GM21529 (cell line): ENCODE data around the gene ITM2C.

ENCODE experiments used
- ATAC-seq: cut with Tn5 transposase; IDR thresholded peaks from one replicate; pipeline ENCODE4 v1.9.1; 2021; ENCODE audit not compliant: unreplicated experiment

The ITM2C gene

DNA sequence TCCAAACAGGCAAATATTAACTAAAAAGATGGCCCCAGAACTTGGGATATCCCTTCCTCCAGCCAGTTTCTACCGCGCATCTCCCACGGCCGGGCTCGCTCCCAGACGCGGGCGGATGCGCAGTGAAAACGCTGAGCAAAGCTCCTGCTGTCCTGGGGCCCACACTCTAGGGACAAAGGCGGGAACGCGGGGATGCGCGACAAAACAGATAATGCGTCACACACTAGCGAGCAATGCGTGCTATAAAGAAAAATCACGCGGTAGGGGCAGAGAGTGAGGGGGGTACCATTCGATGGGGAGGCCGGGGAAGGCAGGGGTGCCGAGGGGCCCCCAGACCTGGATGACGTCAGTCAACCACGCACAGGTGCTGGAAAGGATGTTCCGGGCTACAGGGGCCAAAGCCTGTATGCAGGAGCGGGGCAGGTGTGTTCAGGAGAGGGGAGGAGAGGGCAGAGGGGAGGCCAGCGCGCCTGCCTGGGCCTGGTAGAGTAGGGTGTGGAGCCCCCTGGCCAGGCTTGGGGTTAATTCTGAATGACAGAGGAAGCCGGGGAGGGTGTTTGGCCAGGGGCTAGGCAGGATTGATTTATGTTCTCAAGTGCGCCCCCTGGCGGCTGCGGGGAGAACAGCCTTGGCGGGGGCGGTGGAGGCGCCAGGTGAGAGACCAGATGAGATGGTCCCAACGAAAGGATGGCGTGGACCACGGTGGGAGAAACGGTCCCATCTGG, 14.9 kb upstream of the ITM2C start:
- peak; percentile 56 for ATAC-seq

DNA sequence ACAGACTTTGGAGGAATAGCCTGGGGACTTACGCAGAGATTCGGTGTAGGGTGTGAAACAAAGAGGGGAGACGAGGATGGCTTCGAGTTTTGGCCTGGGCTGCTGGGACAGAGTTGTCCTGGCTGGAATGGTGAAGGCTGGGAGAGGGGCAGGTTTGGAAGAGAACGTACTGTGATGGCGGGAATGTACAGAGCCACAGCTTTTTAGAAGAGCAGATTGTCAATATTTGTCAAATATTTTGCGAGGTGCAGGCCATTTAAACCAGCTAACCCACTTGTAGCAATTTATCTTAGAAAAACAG, 14.4 kb upstream of the ITM2C start:
- no peak for ATAC-seq

DNA sequence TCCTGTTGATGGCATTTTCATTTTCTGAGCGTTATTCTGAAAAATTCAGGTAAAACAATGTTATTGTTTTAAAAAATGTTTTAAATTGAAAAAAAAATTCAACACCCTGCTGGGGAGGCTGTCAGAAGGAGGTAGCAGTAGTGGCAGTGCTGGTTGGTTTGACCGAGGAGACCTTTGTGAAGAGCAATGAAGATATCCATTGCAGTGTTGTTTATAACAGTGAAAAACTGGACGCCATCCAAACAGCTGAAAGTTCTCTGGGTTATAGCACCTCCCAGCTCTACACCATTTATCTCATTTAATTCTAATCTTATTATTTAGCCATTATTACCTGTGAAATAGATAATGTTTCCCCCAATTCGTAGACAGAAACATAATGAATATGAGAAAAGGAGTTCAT, 12.6 kb upstream of the ITM2C start:
- ATAC-seq: no peak

DNA sequence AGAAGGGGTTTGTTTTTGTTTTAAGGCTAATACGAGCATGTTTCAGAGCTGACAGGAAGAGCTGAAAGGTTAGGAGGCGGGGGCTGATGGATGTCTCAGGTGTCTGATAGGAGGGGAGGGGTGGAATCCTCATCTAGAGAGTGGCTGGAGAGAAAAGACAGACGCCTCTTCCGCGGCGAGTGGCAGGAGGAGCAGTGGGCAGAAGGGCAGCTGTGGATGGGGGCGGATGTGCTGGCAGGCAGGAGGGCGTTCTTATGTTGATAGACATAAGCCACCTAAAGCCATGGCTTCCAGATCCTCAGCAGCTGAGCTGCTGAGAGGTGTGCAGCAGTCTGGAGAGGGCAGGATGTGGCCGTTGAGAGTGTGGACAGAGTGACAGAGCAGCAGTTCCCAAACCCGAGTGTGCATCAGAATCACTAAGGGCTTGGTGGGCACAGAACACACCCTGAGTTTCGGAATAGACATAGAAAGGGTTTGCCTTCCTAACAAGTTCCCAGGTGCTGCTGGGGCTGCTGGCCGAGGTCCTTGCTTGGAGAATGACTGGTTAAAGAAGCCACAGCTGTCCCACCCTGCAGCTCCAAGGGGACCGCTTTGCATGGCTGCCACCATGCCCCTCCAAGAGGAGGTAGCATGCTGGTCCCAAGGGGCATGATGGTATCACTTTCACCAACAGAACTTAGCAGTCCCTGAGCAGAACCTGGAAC, 3.0 kb upstream of the ITM2C start:
- no peak for ATAC-seq

DNA sequence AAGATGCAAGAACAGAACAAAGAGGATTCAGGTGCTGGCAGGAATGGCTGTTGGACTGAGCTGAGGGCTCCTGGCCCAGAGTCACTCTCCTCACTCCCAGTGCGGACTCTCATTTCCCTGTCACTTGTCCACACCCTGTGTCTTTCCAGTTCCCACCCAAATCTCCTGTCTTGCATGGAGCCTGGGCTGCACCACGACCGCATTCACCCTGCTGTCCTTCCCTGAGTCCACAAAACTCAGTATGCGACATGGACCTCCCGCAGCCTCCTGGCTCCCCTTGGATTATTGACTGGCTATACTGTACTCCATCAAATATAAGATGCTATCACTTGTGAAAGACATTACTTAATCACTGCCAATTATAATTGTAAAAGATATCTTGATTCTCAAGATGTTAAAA, 2.5 kb upstream of the ITM2C start:
- ATAC-seq: no peak

DNA sequence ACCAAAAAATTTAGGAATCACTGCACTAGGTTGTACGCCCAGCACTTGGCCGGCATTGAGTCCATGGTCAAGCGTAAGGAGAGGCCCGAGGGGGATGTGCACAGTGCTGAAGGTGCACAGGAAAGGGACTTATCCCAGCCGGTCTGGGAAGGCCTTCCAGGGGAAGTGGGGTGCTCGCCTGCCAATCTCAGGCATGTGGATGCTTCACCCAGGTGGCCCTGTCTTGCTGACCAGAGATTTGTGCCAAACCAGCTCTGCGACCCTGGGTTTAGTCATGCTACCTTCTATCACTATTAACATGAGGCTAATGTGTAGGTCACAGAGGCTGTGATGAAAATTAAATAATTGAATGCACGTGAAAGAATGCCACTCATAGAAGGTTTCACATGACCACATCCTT, 1.7 kb upstream of the ITM2C start:
- no peak for ATAC-seq

DNA sequence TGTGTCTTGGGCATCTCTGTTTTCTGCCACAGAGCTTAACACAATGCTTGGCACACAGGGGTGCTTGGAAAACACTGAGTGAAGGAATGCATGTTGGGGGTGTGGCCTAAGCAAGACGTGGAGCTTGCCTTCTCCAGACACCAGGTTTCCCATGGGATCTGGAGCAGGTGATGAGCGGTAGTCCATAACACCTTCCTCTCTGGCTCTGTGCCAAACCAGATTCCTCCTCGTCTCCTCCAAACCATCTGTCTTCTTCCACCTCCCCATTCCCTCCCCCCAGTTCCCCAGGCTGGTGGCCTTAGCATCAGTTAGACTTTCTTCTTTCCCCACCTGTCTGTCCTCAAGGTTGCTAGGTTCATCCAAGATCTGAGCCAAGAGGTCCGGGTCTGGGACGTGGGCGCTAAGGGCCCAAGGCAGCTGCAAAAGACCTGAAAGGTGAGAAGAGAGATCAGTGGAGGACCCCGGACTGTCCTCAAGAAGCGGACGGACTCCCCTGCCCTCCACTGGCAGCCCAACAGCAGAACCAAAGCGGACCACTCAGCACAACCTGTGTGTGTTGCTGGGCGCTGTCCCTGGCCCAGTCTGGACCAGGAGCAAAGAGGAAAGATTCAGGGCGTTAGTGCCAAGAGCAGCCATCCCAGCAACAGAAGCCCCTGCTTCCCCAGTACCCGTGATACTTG, 1.2 kb upstream of the ITM2C start:
- ATAC-seq: no peak

DNA sequence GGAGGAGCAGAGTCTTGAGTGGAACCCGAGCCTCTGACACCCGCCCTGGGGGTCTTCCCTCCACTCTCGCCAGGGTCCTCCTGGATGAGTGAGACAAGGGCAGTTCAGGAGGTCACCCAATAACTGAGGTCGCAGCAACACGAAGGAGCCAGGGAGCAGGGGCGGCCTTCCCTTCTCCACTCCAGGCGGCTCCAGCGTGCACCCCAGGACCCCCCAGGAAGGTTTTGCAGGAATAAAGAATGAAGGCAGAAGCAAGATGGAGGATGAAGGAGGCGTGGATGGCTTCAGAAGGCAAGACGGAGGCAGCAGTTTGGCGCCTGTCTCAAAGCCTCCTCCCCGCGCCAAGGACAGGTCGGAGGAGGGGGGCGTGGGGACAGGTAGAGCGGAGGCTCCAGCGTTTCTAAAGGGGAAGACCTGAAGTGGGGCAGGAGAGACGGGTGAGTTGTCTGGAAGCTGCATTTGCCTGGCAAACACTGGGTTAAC, 579 bp upstream of the ITM2C start:
- no peak for ATAC-seq

DNA sequence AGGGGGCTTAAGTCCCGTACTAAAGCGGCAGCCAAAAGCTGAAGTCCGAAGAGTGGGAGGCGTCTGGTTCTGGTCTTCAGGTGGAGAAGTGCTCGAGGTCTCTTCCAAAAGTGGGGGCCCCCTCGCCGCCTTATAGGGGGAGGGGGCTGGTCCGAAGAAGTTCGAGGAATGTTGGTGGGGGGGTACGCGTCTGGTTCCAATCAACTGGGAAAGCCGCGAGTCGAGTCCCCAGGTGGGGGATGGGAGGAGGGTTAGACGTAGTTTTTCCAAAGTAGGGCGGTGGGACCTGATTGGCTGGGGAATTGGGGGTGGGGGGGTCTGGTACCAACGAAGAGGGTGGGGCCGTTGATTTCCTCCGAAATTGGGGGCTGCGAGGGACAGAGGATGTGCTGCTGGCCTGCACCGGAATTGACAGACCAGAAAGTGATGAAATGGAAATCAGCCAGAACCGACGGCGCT, 594 bp downstream of the ITM2C start:
- no peak for ATAC-seq

DNA sequence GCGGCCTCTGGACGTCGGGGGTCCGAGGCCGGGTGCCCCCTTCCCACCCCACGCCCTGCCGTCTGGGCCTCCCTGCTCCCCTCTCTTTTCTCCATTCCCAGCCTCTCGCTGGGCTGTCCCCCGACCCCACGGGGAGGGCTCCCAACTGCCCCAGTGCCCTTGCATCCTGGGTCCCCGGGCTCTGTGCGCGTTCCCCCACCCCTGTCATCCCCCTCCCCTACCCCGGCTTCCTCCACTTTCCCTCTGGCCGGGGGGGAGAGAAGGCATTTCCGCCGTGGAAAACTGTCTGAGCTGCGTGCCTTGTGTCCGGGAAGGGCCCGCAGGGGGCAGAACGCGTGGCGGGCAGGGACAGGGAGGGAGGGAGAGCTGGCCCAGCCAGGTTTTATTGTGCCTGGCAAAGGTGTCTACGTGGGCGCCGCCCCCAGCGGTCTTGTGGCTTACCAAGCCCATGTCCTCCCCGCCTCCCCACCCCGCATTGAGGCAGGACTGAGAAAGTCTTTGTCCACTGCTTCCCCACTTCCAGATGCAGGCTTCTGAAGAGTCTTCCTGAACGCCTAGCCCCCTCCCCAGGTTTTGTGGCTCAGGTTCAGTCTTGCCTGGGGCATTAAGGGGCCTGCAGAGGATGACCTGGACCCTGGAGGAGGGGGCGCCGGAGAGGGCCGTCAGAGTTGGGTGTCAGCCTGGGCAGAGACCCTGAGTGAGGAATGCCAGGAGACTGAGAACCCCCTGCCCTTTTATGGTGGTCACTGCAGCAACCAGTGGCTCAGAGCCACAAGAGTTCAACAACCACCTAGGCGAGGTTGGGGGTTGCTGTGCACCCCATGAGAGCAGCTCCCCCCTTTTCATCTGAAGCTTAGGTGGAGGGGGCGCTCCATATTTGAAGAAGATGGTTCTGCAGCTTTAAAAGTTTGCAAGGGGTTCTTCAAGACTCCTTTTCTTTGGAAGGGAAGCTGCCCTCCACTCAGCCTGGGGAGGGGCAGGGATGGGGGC, 1.3 kb downstream of the ITM2C start:
- ATAC-seq: no peak

DNA sequence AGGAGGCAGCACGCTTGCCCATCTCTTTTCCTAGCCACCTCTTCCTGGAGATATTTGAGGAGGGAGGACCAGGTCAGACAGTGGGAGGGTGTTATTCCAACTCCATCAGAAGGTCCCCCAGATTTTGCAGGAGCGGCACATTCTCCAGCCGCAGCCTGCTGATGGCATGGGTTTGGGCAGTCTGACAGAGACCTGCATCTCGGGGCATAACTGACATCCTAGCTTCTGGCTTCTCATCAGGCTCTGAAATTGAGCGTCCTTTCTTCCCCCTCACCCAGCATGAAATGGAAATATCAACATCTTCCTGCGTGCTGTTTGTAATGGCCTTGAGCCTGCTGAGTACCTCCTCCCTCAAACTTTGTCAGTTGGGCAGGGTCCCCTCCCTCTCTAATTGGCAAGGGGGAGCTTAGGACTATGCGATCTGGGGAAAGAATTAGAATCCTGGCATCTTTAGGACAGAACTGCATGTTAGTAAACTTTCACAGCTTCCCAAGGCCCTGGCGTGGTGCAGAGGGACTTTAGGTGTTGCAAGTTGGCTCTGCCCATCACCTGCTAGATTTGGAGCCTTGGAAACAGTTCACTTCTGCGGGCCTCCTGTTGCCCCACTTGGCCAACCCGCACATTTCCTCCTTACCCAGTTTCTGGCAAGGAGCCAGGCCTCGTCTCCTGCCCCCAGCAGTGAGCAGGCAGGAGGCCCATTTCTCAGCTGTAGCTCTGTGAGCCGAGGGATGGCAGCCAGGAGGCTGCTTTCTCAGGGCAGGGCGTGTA, 2.2 kb downstream of the ITM2C start:
- ATAC-seq: no peak

DNA sequence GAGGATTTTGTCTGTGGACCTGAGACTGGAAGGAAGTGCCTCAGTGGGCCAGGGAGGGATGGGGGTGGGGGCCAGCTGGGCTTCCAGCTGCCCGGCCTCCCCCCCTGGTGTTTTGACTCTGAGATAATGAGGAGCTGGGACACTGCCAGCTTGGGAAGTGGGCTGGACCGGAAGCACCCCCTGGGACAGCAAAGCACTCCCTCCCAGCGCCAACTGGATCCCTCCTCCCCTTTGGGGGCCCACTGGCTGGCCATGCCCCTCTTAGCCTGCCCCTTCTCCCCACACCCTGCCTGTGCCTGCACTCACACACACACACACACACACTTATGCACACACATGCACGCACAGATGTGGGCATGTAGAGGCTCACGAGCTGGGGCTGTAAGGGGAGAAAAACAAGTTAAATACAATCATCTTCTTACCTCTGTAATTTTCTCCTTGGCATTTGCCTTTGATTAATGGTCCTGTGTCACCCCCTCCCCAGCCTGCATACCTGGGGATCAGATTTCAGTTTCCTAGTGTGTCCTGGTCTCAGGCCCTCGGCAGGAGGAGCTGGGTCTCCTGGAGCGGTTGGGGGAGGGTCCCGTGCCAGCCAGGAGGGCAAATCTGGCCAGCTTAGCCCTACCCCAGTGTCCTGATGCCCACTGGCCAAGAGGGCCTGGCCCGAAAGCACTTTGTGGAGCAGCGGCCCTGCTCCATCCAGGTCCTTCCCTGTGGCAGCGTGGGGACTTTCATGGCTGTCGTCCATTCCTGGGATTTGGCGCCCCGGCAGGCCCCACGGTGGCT, 3.6 kb downstream of the ITM2C start:
- ATAC-seq: no peak

DNA sequence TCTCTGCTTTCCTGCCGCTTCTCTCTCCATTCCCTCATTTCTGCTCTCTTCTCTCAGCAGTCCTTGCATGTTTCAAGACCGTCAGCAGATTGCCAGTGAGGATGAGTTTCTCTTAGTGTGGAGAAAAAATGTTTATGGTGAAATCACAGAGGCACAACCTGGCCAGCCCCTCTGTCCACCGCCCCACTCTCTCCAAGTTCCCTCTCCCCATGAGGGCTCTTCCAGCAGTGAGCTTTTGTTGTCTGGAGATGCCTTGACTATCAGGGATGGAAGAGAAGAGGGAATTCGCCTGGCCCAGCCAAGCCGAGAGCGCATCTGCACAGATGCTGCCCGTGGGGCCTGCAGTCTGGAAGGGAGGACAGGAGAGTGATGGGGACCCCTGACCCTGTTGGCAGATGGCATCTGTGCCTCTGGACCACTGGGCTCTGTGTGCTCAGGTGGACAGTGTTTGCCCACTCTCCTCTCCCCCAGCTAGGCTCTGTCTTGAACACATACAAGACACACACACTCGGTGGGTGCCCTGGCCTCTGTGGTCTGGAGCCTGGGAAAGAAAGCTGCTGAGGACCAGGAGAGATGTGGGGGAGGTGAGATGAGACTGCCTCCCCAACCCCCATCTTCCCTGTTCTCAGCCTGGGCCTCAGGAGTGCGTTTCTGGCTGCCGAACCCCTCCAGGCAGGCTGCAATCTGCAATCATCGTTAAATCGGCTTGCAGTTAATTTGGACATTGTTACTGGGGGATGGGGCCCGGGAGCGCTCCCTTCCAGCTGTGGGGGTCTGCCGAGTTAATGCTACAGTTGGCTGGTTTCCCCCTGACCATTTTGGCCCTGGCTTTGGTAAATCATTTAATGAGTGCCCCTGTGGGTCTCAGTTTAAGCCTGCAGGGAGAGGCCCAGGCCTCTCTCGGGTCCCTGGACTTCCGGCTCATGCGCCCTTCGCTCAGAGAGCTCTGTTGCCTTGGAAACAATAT, 4.5 kb downstream of the ITM2C start:
- ATAC-seq: no peak

DNA sequence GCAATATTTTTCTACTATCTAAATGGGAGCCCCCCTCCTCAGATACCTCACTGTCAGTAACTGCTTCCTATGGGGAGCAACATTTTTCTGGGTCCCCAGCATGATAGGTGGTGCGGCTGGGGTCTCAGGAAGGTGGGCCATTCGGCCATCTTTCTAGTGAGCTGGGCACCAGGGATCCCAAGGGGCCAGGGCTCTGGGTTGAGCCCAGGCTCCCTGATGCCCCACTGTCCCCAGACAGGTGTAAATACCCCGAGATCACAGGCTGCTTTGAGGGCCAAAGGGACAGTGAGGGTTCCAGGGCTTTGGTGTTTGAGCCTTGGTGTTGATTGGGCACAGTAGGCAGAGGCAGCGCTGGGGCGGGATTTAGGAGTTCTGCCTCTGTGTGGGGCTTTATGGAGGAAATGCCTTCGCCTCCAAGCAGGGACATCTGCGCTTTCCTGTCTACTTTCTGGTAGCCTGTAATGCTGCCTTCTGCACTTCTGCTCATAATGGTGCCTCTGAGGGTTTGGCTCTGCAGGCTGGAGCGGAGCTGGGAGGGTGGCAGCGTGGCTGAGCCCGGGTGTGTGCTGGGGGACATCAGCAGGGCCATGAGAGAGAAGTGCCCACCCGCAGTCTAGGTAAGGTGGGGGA, 5.3 kb downstream of the ITM2C start:
- ATAC-seq: no peak

DNA sequence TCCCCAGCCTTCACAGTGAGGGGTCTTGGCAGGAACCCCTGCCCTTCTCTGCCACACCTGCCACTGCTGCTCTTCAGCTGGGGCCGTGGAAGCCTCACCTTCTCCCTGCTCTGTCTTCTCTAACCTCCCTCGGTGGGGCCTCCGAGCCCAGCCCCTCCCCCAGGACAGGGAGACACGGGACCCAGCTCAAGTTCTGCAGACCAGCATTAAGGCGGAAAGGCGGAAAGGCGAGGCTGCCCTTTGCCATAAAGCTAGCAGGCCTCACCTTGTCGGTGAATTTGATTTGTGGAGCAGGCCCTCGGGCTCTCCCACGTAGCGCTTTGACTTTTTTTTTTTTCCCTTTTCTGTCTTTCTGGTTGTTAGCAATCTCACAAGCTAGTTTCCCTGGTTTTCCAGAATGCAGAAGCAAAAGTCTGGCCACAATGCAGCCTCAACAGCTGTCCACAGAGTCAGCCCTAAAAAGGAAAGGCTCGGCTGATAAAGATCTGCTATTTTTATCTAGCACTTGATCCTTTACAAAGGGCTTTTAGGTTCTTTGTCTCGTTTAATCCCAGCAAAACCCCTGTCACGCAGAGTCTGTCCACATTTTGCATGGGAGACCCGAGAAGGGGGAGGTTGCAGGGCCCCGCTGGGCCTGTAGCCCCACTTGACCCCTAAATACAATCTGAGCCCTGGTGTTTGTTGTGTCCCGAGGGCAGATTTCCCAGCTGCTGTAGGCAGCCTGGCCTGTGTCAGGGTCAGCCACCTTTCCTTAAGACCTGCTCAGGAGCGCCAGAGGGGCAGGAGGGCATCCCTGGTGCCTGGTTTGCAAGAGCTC, 6.0 kb downstream of the ITM2C start:
- no peak for ATAC-seq

DNA sequence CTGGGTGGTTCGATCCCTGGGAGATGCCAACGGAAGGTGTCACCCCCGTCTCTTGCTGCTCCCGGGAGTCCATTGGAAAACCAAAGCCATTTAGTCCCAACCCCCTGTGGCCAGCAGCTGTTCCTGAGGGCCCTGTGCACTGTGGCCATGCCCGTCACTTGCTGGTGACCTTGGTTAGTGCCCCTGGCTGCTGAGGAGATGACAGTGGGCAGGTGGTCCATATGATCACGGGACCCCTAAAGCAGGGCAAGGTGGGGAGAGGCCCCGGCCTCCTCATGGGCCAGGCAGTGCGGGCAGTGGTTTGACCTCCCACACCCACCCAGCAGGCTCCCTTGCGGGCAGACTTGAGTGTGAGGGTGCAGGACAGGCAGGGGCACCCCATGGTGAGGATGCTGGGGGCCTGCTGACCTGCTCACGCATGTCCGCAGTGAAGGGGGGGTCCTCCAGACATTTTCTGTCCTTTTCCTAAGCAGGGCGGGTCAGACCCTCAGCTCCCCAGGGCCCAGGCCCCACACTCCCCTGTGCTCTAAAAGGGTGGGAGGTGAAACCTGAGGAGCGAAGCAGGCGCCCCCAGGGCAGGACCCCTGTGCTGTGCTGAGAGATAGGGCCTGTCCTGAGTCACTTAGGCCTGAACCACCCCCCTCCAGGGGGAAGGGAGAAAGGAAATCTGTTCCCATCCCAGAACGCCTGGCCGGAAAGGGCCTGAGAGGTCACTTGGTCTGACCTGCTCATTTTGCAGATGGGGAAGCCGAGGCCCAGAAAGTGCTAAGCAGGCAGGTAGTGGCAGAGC, 6.8 kb downstream of the ITM2C start:
- no peak for ATAC-seq
